Measurements from ENCODE around the gene USP17L24. TPM values are rescaled to one million over a fixed set of nuclear protein-coding genes. Genes with fewer than 3 reads are reported as not detected.
"Not testable (repeated sequence)": the region's sequence is repeated elsewhere in the genome, so short reads cannot be mapped to it uniquely, and the experiment has no call there.

Gene USP17L24, protein sequence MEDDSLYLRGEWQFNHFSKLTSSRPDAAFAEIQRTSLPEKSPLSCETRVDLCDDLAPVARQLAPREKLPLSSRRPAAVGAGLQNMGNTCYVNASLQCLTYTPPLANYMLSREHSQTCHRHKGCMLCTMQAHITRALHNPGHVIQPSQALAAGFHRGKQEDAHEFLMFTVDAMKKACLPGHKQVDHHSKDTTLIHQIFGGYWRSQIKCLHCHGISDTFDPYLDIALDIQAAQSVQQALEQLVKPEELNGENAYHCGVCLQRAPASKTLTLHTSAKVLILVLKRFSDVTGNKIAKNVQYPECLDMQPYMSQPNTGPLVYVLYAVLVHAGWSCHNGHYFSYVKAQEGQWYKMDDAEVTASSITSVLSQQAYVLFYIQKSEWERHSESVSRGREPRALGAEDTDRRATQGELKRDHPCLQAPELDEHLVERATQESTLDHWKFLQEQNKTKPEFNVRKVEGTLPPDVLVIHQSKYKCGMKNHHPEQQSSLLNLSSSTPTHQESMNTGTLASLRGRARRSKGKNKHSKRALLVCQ
- not detected for polyA plus RNA-seq

DNA sequence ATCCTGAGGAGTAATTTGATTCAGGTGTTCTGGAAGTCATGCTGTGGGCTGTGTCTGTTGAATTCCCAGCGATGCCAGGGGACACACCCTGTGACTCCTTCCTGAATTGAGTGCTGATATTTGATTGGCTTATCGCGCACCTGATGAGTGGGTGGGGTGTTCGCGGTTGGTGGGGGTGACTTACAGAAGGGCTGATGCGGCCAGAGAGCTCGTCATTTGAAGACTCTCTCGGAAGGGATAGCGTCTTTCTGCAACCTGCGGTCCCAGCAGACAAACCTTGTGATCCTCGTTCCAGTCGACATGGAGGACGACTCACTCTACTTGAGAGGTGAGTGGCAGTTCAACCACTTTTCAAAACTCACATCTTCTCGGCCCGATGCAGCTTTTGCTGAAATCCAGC lies at the start of gene USP17L24:
Gene USP17L24 (plus strand): TSS at position 301 of the 400 bp plus-strand sequence. CDS start 0 bp downstream, at position 301.
- H3K36me3 Mint-ChIP-seq, H3K4me1 Mint-ChIP-seq, H3K9me3 Mint-ChIP-seq, H3K27me3 Mint-ChIP-seq, H3K27ac Mint-ChIP-seq, H3K4me3 Mint-ChIP-seq: not testable (repeated sequence)

DNA sequence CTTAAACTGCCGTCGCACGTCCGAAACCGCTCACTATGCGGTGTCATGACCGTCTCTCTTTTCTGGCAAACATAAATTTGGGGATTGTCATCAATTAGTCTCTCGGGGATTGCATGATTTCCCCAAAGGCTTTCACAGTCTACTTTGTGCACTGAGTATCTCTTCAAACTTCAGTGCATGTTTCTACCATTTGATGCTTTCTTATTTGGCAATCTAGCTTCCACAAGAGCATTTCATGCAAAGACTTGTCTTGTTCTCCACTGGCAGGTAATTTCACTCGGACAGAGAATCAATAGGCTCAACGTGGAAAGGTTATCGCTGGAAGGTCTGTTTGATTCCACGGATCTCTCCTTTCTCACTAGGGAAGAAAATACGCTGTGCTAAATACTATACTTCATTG lies 774 bp upstream of the USP17L24 start:
- not testable (repeated sequence) for H3K9me3 Mint-ChIP-seq, H3K27me3 Mint-ChIP-seq, H3K36me3 Mint-ChIP-seq, H3K4me1 Mint-ChIP-seq, H3K27ac Mint-ChIP-seq, H3K4me3 Mint-ChIP-seq

DNA sequence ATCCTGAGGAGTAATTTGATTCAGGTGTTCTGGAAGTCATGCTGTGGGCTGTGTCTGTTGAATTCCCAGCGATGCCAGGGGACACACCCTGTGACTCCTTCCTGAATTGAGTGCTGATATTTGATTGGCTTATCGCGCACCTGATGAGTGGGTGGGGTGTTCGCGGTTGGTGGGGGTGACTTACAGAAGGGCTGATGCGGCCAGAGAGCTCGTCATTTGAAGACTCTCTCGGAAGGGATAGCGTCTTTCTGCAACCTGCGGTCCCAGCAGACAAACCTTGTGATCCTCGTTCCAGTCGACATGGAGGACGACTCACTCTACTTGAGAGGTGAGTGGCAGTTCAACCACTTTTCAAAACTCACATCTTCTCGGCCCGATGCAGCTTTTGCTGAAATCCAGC lies 4.6 kb downstream of the USP17L24 start, which contains the start of gene USP17L25:
Gene USP17L25 (plus strand): TSS at position 301 of the 400 bp plus-strand sequence. CDS start 0 bp downstream, at position 301.
- not testable (repeated sequence) for H3K9me3 Mint-ChIP-seq, H3K27me3 Mint-ChIP-seq, H3K4me3 Mint-ChIP-seq, H3K36me3 Mint-ChIP-seq, H3K4me1 Mint-ChIP-seq, H3K27ac Mint-ChIP-seq

DNA sequence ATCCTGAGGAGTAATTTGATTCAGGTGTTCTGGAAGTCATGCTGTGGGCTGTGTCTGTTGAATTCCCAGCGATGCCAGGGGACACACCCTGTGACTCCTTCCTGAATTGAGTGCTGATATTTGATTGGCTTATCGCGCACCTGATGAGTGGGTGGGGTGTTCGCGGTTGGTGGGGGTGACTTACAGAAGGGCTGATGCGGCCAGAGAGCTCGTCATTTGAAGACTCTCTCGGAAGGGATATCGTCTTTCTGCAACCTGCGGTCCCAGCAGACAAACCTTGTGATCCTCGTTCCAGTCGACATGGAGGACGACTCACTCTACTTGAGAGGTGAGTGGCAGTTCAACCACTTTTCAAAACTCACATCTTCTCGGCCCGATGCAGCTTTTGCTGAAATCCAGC lies 9.4 kb downstream of the USP17L24 start, which contains the start of gene USP17L26:
Gene USP17L26 (plus strand): TSS at position 301 of the 400 bp plus-strand sequence. CDS start 0 bp downstream, at position 301.
- H3K27ac Mint-ChIP-seq, H3K9me3 Mint-ChIP-seq, H3K4me3 Mint-ChIP-seq, H3K36me3 Mint-ChIP-seq, H3K4me1 Mint-ChIP-seq, H3K27me3 Mint-ChIP-seq: not testable (repeated sequence)

DNA sequence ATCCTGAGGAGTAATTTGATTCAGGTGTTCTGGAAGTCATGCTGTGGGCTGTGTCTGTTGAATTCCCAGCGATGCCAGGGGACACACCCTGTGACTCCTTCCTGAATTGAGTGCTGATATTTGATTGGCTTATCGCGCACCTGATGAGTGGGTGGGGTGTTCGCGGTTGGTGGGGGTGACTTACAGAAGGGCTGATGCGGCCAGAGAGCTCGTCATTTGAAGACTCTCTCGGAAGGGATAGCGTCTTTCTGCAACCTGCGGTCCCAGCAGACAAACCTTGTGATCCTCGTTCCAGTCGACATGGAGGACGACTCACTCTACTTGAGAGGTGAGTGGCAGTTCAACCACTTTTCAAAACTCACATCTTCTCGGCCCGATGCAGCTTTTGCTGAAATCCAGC lies 14.1 kb downstream of the USP17L24 start, which contains the start of gene USP17L5:
Gene USP17L5 (plus strand): TSS at position 301 of the 400 bp plus-strand sequence. CDS start 0 bp downstream, at position 301.
- not testable (repeated sequence) for H3K27ac Mint-ChIP-seq, H3K36me3 Mint-ChIP-seq, H3K4me1 Mint-ChIP-seq, H3K27me3 Mint-ChIP-seq, H3K9me3 Mint-ChIP-seq, H3K4me3 Mint-ChIP-seq

DNA sequence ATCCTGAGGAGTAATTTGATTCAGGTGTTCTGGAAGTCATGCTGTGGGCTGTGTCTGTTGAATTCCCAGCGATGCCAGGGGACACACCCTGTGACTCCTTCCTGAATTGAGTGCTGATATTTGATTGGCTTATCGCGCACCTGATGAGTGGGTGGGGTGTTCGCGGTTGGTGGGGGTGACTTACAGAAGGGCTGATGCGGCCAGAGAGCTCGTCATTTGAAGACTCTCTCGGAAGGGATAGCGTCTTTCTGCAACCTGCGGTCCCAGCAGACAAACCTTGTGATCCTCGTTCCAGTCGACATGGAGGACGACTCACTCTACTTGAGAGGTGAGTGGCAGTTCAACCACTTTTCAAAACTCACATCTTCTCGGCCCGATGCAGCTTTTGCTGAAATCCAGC lies 18.9 kb downstream of the USP17L24 start, which contains the start of gene USP17L27:
Gene USP17L27 (plus strand): TSS at position 301 of the 400 bp plus-strand sequence. CDS start 0 bp downstream, at position 301.
- not testable (repeated sequence) for H3K4me1 Mint-ChIP-seq

DNA sequence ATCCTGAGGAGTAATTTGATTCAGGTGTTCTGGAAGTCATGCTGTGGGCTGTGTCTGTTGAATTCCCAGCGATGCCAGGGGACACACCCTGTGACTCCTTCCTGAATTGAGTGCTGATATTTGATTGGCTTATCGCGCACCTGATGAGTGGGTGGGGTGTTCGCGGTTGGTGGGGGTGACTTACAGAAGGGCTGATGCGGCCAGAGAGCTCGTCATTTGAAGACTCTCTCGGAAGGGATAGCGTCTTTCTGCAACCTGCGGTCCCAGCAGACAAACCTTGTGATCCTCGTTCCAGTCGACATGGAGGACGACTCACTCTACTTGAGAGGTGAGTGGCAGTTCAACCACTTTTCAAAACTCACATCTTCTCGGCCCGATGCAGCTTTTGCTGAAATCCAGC lies 23.6 kb downstream of the USP17L24 start, which contains the start of gene USP17L28:
Gene USP17L28 (plus strand): TSS at position 301 of the 400 bp plus-strand sequence. CDS start 0 bp downstream, at position 301.
- H3K27ac Mint-ChIP-seq, H3K36me3 Mint-ChIP-seq, H3K4me3 Mint-ChIP-seq, H3K4me1 Mint-ChIP-seq, H3K9me3 Mint-ChIP-seq, H3K27me3 Mint-ChIP-seq: not testable (repeated sequence)

More for the DNA sequence above, 18.9 kb downstream of the USP17L24 start, which contains the start of gene USP17L27:
- H3K4me3 Mint-ChIP-seq, H3K27ac Mint-ChIP-seq, H3K9me3 Mint-ChIP-seq, H3K27me3 Mint-ChIP-seq, H3K36me3 Mint-ChIP-seq: not testable (repeated sequence)

DNA sequence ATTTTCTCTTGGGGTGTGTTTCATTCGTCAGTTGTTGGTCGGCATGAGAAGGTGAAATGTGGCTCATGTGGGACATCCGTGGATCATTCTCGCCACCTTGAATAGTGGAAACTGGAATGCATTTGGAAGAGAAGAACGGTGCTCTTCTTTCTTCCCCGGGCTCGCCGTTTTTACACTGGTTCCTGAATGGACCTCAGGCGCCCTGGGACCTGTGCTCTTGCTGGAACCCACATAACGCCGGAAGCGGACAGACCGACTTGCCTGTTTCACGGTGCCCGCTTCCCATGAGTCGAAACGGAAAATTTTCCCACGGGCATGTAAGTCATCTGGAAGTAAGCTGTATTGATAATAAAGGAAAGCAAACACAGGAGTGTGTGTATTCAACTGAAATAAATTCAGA lies 25.9 kb downstream of the USP17L24 start:
- not testable (repeated sequence) for H3K36me3 Mint-ChIP-seq, H3K4me1 Mint-ChIP-seq, H3K27ac Mint-ChIP-seq, H3K9me3 Mint-ChIP-seq, H3K4me3 Mint-ChIP-seq, H3K27me3 Mint-ChIP-seq

DNA sequence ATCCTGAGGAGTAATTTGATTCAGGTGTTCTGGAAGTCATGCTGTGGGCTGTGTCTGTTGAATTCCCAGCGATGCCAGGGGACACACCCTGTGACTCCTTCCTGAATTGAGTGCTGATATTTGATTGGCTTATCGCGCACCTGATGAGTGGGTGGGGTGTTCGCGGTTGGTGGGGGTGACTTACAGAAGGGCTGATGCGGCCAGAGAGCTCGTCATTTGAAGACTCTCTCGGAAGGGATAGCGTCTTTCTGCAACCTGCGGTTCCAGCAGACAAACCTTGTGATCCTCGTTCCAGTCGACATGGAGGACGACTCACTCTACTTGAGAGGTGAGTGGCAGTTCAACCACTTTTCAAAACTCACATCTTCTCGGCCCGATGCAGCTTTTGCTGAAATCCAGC lies 28.4 kb downstream of the USP17L24 start, which contains the start of gene USP17L29:
Gene USP17L29 (plus strand): TSS at position 301 of the 400 bp plus-strand sequence. CDS start 0 bp downstream, at position 301.
- H3K27ac Mint-ChIP-seq, H3K4me3 Mint-ChIP-seq, H3K27me3 Mint-ChIP-seq, H3K4me1 Mint-ChIP-seq, H3K9me3 Mint-ChIP-seq, H3K36me3 Mint-ChIP-seq: not testable (repeated sequence)

DNA sequence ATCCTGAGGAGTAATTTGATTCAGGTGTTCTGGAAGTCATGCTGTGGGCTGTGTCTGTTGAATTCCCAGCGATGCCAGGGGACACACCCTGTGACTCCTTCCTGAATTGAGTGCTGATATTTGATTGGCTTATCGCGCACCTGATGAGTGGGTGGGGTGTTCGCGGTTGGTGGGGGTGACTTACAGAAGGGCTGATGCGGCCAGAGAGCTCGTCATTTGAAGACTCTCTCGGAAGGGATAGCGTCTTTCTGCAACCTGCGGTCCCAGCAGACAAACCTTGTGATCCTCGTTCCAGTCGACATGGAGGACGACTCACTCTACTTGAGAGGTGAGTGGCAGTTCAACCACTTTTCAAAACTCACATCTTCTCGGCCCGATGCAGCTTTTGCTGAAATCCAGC lies 37.9 kb downstream of the USP17L24 start, which contains the start of gene USP17L30:
Gene USP17L30 (plus strand): TSS at position 301 of the 400 bp plus-strand sequence. CDS start 0 bp downstream, at position 301.
- not testable (repeated sequence) for H3K9me3 Mint-ChIP-seq, H3K36me3 Mint-ChIP-seq, H3K27ac Mint-ChIP-seq, H3K4me3 Mint-ChIP-seq, H3K27me3 Mint-ChIP-seq, H3K4me1 Mint-ChIP-seq

Other genes with a start within 250 kb of the USP17L24 start
- not detected for gene FAM90A26, start 154.8 kb upstream of the USP17L24 start, polyA plus RNA-seq
- gene USP17L10, start 114.5 kb upstream of the USP17L24 start, polyA plus RNA-seq = not detected
- gene USP17L11, start 109.8 kb upstream of the USP17L24 start, polyA plus RNA-seq = not detected
- not detected for gene USP17L12, start 105.0 kb upstream of the USP17L24 start, polyA plus RNA-seq
- gene USP17L13, start 100.3 kb upstream of the USP17L24 start, polyA plus RNA-seq = not detected
- gene USP17L15, start 90.8 kb upstream of the USP17L24 start, polyA plus RNA-seq = not detected
- not detected for gene USP17L17, start 81.3 kb upstream of the USP17L24 start, polyA plus RNA-seq
- not detected for gene USP17L18, start 76.5 kb upstream of the USP17L24 start, polyA plus RNA-seq
- gene USP17L19, start 71.8 kb upstream of the USP17L24 start, polyA plus RNA-seq = not detected
- gene USP17L20, start 67.0 kb upstream of the USP17L24 start, polyA plus RNA-seq = not detected
- not detected for gene USP17L21, start 62.3 kb upstream of the USP17L24 start, polyA plus RNA-seq
- not detected for gene USP17L22, start 57.5 kb upstream of the USP17L24 start, polyA plus RNA-seq
- gene USP17L25, start 4.7 kb downstream of the USP17L24 start, polyA plus RNA-seq = not detected
- gene USP17L26, start 9.5 kb downstream of the USP17L24 start, polyA plus RNA-seq = not detected
- gene USP17L5, start 14.2 kb downstream of the USP17L24 start, polyA plus RNA-seq = not detected
- gene USP17L27, start 19.0 kb downstream of the USP17L24 start, polyA plus RNA-seq = not detected
- gene USP17L28, start 23.7 kb downstream of the USP17L24 start, polyA plus RNA-seq = not detected
- not detected for gene USP17L29, start 28.5 kb downstream of the USP17L24 start, polyA plus RNA-seq
- gene USP17L30, start 38.0 kb downstream of the USP17L24 start, polyA plus RNA-seq = not detected
- gene DEFB131A, start 119.2 kb downstream of the USP17L24 start, polyA plus RNA-seq = not detected

Data from IgD-negative memory B cell (primary cell).